ENCODE data around the gene SLC66A1. TPM values are rescaled to one million over a fixed set of nuclear protein-coding genes. Genes with fewer than 3 reads are reported as not detected.

The SLC66A1 gene
- total and polyA plus RNA-seq, 2 donors (not counting 3 experiments of a cell fraction or from before 2014, with no cell fraction given), result 15.3 to 32.6 TPM

DNA sequence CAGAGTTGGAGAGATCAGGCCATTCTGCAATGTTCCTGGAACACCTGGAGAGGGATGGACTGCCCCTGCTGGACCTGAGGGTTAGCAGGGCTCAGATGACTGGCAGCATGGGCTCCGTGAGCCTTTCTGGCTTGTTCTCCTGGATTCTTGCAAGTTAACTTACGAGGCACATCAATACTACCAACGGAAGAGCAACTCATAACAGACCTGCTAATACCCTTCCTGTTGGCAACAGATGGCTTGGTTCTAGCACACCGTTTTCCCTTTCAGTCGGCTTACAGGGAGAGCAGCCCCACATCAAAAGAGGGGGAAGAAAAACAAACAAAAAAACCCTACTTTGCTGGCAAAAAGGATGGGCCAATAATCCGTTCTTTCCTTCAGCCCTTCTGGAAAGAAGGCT, 47.9 kb downstream of the SLC66A1 start:
- no peaks in the 10 kb centered on the region for H3K4me1 ChIP-seq (ENCODE audit: control insufficient read depth, extremely low read depth, insufficient read depth, low read length)
- peaks cover 5% of the 10 kb centered on the region for H3K79me2 ChIP-seq (ENCODE audit: control insufficient read depth, insufficient read depth, low read length)
- no peak overlapping the region for H2AFZ ChIP-seq (ENCODE audit: low read depth, low read length)
- intact Hi-C loops (cut with micrococcal nuclease) (no loop called here), dilution Hi-C loops (cut with MboI; ENCODE audit: extremely low pct_ligation_motif_present, low sequenced_read_pairs) (no loop called here)
- no peaks in the 10 kb centered on the region for H4K20me1 ChIP-seq (replicated peaks; ENCODE audit: control insufficient read depth, extremely low read depth, insufficient read depth, low read length)
- peaks cover 0 to 21% of the 10 kb centered on the region in 2 experiments for H3K36me3 ChIP-seq (ENCODE audit: control insufficient read depth in 2 of 2, extremely low read depth in 1 of 2, insufficient read depth in 2 of 2, low read length in 2 of 2)
- FAIRE-seq (peak; percentile 37), DNase-seq (ENCODE audit: low read depth, low spot score) (no peak)
- H3K27me3 ChIP-seq (ENCODE audit: control insufficient read depth in 2 of 2, insufficient read depth in 2 of 2, low read length in 2 of 2), result no peaks in the 10 kb centered on the region
- ChIA-PET CTCF (interaction anchor here (1.1 kb wide), 1 partner anchor 222 kb away, joined by 4 read pairs; no protein-coding TSS in a partner anchor), POLR2A (no interaction called here)
- no peak overlapping the region for H3K4me2 ChIP-seq (ENCODE audit: insufficient read depth, low read length)
- BruUV-seq (replicated peaks), result no TSS peak
- H3K4me3 ChIP-seq (replicated peaks in 1 of 3; ENCODE audit: insufficient read depth in 1 of 3, low read depth in 1 of 3, low read length in 3 of 3), result no peak overlapping the region
- H3K27ac ChIP-seq (ENCODE audit: insufficient read depth, low read depth, low read length), result no peak overlapping the region
- TF ChIP-seq POLR2A (IDR thresholded peaks at IDR 0.05; ENCODE audit: low read depth, low read length) (no peak), FOS (IDR thresholded peaks at IDR 0.05; ENCODE audit: borderline replicate concordance, insufficient read depth, low read length) (no peak), GATA2 (IDR thresholded peaks at IDR 0.05; ENCODE audit: insufficient read depth, insufficient read length, low read depth, low read length) (no peak), POLR2AphosphoS5 (IDR thresholded peaks at IDR 0.05; ENCODE audit: insufficient read depth, low read depth, low read length) (no peak), MYC (IDR thresholded peaks at IDR 0.05; ENCODE audit: low read depth, low read length) (no peak), JUN (IDR thresholded peaks at IDR 0.05; ENCODE audit: borderline replicate concordance, insufficient read depth, insufficient read length, low read depth) (no peak), EZH2 (IDR thresholded peaks at IDR 0.05; ENCODE audit: borderline replicate concordance, low read depth, low read length, severe bottlenecking) (no peak)
- TF ChIP-seq, protein P1, sequence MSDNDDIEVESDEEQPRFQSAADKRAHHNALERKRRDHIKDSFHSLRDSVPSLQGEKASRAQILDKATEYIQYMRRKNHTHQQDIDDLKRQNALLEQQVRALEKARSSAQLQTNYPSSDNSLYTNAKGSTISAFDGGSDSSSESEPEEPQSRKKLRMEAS (IDR thresholded peaks at IDR 0.05; ENCODE audit: insufficient read depth, insufficient read length), result no peak
- TF ChIP-seq, protein P2, sequence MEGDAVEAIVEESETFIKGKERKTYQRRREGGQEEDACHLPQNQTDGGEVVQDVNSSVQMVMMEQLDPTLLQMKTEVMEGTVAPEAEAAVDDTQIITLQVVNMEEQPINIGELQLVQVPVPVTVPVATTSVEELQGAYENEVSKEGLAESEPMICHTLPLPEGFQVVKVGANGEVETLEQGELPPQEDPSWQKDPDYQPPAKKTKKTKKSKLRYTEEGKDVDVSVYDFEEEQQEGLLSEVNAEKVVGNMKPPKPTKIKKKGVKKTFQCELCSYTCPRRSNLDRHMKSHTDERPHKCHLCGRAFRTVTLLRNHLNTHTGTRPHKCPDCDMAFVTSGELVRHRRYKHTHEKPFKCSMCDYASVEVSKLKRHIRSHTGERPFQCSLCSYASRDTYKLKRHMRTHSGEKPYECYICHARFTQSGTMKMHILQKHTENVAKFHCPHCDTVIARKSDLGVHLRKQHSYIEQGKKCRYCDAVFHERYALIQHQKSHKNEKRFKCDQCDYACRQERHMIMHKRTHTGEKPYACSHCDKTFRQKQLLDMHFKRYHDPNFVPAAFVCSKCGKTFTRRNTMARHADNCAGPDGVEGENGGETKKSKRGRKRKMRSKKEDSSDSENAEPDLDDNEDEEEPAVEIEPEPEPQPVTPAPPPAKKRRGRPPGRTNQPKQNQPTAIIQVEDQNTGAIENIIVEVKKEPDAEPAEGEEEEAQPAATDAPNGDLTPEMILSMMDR (IDR thresholded peaks at IDR 0.05; ENCODE audit: extremely low read depth in 1 of 2, insufficient read depth in 1 of 2, low read depth in 1 of 2, low read length in 2 of 2), result no peak
- H3K9me3 ChIP-seq (replicated peaks; ENCODE audit: control insufficient read depth, insufficient read depth, low read length), result no peaks in the 10 kb centered on the region
- H3K9ac ChIP-seq (replicated peaks; ENCODE audit: extremely low read depth, insufficient read depth, low read length), result no peak overlapping the region
- no peaks in the 10 kb centered on the region for H3K9me1 ChIP-seq (replicated peaks; ENCODE audit: control insufficient read depth, extremely low read depth, insufficient read depth, low read length)

All from endothelial cell of umbilical vein (primary cell).